ENCODE results near the gene RPUSD1.

RPUSD1 gene

GRCh38 chr16:772959-773358 is 15.2 kb downstream of the RPUSD1 start:
- no peaks in the 10 kb centered on the region for H3K36me3 Mint-ChIP-seq
- H3K27ac Mint-ChIP-seq = no peak overlapping the region
- H3K4me3 Mint-ChIP-seq = no peak overlapping the region
- ATAC-seq = no peak
- H3K27me3 Mint-ChIP-seq = no peaks in the 10 kb centered on the region
- no peaks in the 10 kb centered on the region for H3K9me3 Mint-ChIP-seq
- no peaks in the 10 kb centered on the region for H3K4me1 Mint-ChIP-seq

- H3K27me3 Mint-ChIP-seq = peaks cover 15% of the 10 kb centered on the region
- no peaks in the 10 kb centered on the region for H3K4me1 Mint-ChIP-seq
- H3K36me3 Mint-ChIP-seq = no peaks in the 10 kb centered on the region
- no peak overlapping the region for H3K4me3 Mint-ChIP-seq
- peak; percentile 11 for ATAC-seq
- H3K27ac Mint-ChIP-seq = no peak overlapping the region
- H3K9me3 Mint-ChIP-seq = no peaks in the 10 kb centered on the region
Measured at GRCh38 chr16:770411-770810, 17.8 kb downstream of the RPUSD1 start.

DNA sequence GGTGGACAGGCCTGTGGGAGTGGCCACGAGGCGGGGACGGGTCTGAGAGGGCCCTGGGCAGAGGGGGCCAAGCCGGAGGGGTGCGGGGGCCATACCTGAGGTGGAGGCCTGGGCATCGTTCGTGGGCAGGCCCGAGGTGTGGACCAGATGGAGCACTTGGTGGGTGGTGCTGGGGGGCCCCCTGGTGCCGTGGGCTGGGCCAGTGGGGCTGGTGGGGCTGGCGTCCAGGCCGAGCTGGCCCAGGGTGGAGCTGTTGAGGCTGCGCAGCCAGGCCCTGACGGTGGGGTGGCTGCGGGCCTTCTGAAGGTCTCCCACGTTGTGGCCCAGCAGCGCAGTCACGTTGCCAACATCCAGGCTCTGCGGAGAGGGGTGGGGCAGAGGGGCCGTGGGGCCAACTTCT is 18.2 kb downstream of the RPUSD1 start:
- ATAC-seq = no peak
- Mint-ChIP-seq H3K9me3 (no peaks in the 10 kb centered on the region), H3K4me3 (no peak overlapping the region), H3K27ac (no peak overlapping the region), H3K36me3 (no peaks in the 10 kb centered on the region), H3K27me3 (peaks cover 15% of the 10 kb centered on the region), H3K4me1 (no peaks in the 10 kb centered on the region)

GRCh38 chr16:769184-769784 is 18.9 kb downstream of the RPUSD1 start:
- H3K4me3 Mint-ChIP-seq = no peak overlapping the region
- no peak for ATAC-seq
- no peaks in the 10 kb centered on the region for H3K36me3 Mint-ChIP-seq
- no peaks in the 10 kb centered on the region for H3K4me1 Mint-ChIP-seq
- H3K9me3 Mint-ChIP-seq = no peaks in the 10 kb centered on the region
- H3K27me3 Mint-ChIP-seq = peaks cover 15% of the 10 kb centered on the region
- no peak overlapping the region for H3K27ac Mint-ChIP-seq

- ATAC-seq = no peak
- H3K9me3 Mint-ChIP-seq = no peaks in the 10 kb centered on the region
- no peak overlapping the region for H3K27ac Mint-ChIP-seq
- no peaks in the 10 kb centered on the region for H3K36me3 Mint-ChIP-seq
- H3K4me1 Mint-ChIP-seq = no peaks in the 10 kb centered on the region
- H3K27me3 Mint-ChIP-seq = peaks cover 24% of the 10 kb centered on the region
- no peak overlapping the region for H3K4me3 Mint-ChIP-seq
Measured at GRCh38 chr16:768428-768827, 19.8 kb downstream of the RPUSD1 start.

- H3K27ac Mint-ChIP-seq = no peak overlapping the region
- H3K36me3 Mint-ChIP-seq = no peaks in the 10 kb centered on the region
- H3K4me3 Mint-ChIP-seq = no peak overlapping the region
- H3K27me3 Mint-ChIP-seq = peaks cover 30% of the 10 kb centered on the region
- ATAC-seq = peak; percentile 56
- no peaks in the 10 kb centered on the region for H3K4me1 Mint-ChIP-seq
- H3K9me3 Mint-ChIP-seq = no peaks in the 10 kb centered on the region
Measured at GRCh38 chr16:767743-768235, 20.4 kb downstream of the RPUSD1 start.

DNA sequence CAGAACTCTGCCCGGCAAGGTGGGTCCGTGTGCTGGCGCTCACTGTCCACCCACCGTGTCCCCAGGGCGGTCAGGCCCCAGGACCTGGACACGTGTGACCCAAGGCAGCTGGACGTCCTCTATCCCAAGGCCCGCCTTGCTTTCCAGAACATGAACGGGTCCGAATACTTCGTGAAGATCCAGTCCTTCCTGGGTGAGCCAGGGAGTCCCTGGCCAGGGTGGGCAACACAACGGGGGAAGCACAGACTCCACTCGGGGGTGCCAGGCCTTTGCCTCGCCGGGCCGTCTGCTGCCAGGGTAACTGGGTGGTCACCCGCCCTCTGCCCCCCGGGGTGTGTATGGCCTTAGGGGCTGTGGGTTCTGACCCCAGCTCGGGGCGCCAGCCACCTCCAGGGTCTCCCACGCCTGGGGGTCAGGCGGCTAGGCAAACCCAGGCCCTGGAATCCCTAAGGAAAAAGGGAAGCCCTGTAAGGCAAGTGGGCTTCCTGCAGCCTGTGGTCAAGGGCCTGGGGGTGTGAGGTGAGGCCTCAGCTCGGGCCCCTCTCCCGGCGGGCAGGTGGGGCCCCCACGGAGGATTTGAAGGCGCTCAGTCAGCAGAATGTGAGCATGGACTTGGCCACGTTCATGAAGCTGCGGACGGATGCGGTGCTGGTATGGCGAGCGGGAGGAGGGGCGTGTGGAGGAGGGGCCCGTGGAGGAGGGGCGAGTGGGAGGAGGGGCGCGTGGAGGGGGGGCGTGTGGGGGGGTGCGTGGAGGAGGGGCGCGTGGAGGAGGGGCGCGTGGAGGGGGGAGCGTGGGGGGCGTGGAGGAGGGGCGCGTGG is 21.2 kb downstream of the RPUSD1 start:
- H3K4me3 Mint-ChIP-seq = no peak overlapping the region
- H3K36me3 Mint-ChIP-seq = no peaks in the 10 kb centered on the region
- no peak overlapping the region for H3K27ac Mint-ChIP-seq
- no peaks in the 10 kb centered on the region for H3K9me3 Mint-ChIP-seq
- peaks cover 38% of the 10 kb centered on the region for H3K27me3 Mint-ChIP-seq
- ATAC-seq = no peak
- no peaks in the 10 kb centered on the region for H3K4me1 Mint-ChIP-seq

GRCh38 chr16:766008-766819 is 22.0 kb downstream of the RPUSD1 start:
- peaks cover 46% of the 10 kb centered on the region for H3K27me3 Mint-ChIP-seq
- H3K4me1 Mint-ChIP-seq = no peaks in the 10 kb centered on the region
- no peak overlapping the region for H3K27ac Mint-ChIP-seq
- H3K36me3 Mint-ChIP-seq = no peaks in the 10 kb centered on the region
- H3K4me3 Mint-ChIP-seq = no peak overlapping the region
- no peak for ATAC-seq
- no peaks in the 10 kb centered on the region for H3K9me3 Mint-ChIP-seq

DNA sequence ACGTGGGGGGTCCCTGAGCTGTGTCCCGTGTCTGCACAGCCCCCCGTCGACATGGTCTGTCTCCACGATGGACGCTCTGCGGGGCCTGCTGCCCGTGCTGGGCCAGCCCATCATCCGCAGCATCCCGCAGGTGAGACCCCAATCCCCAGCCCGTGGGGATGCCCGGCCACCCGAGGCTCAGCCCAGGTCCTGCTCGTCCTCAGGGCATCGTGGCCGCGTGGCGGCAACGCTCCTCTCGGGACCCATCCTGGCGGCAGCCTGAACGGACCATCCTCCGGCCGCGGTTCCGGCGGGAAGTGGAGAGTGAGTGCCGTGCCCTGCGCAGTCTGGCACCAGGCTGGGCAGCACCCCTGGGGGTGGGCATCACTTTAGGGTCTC is 22.7 kb downstream of the RPUSD1 start:
- Mint-ChIP-seq H3K9me3 (no peaks in the 10 kb centered on the region), H3K27ac (no peak overlapping the region), H3K4me3 (no peak overlapping the region), H3K27me3 (peaks cover 53% of the 10 kb centered on the region), H3K36me3 (no peaks in the 10 kb centered on the region), H3K4me1 (no peaks in the 10 kb centered on the region)
- no peak for ATAC-seq

DNA sequence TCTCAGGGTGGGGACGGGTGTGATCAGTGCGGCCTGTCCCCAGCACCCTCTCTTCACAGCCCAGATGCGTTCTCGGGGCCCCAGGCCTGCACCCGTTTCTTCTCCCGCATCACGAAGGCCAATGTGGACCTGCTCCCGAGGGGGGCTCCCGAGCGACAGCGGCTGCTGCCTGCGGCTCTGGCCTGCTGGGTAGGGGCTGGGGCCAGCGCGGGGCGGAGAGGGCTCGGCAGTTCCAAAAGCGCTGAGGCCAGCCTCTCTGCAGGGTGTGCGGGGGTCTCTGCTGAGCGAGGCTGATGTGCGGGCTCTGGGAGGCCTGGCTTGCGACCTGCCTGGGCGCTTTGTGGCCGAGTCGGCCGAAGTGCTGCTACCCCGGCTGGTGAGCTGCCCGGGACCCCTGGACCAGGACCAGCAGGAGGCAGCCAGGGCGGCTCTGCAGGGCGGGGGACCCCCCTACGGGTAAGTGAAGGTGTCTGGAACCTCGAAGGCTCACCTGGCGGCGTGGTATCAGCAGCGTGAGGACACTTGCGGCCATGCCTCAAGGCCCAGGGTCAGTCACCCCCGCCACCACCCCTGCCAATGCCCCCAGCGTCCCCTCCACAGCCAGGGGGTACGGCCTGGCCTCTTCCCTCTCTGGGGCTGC is 23.2 kb downstream of the RPUSD1 start:
- no peak overlapping the region for H3K27ac Mint-ChIP-seq
- no peaks in the 10 kb centered on the region for H3K9me3 Mint-ChIP-seq

GRCh38 chr16:764184-764750 is 23.9 kb downstream of the RPUSD1 start:
- Mint-ChIP-seq H3K4me1 (no peaks in the 10 kb centered on the region), H3K27me3 (peaks cover 53% of the 10 kb centered on the region), H3K36me3 (no peaks in the 10 kb centered on the region), H3K4me3 (no peak overlapping the region), H3K9me3 (no peaks in the 10 kb centered on the region), H3K27ac (no peak overlapping the region)
- no peak for ATAC-seq

More for the DNA sequence above, 23.2 kb downstream of the RPUSD1 start:
- no peak for ATAC-seq
- no peaks in the 10 kb centered on the region for H3K36me3 Mint-ChIP-seq
- H3K27me3 Mint-ChIP-seq = peaks cover 53% of the 10 kb centered on the region
- no peaks in the 10 kb centered on the region for H3K4me1 Mint-ChIP-seq
- H3K4me3 Mint-ChIP-seq = no peak overlapping the region

DNA sequence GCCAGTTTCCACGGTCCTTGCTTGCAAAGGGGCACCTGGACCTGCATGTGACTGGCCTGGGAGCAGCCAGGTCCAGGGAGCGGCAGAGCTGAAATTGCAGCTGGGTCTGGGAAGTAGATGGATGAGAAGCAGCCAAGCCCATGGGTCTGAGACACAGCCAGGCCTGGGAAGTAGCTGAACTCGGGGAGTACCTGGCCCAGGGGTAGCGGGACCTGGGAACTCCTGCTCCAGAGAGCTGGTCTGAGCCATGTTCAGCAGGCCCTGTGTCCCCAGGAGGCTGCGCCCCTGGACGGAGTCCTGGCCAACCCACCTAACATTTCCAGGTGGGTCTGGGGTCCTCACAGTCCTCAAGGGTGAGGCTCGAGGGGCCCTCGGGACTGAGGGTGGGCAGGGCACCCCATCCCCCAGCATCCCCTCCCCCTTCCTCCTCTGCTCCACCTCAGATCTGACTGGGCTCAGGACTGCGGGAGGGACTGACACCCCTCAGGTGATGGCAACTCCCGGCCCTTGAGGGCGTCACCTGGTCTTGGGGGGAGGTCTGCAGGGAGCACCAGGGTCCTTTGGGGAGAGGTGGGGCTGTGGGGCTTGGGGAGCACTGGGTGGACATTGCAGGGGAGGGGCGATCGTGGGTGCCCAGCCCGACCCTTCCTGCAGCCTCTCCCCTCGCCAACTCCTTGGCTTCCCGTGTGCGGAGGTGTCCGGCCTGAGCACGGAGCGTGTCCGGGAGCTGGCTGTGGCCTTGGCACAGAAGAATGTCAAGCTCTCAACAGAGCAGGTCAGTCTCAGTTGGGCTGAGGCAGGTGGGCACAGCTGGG is 24.6 kb downstream of the RPUSD1 start:
- no peaks in the 10 kb centered on the region for H3K36me3 Mint-ChIP-seq
- H3K4me1 Mint-ChIP-seq = no peaks in the 10 kb centered on the region
- no peaks in the 10 kb centered on the region for H3K9me3 Mint-ChIP-seq
- H3K27ac Mint-ChIP-seq = no peak overlapping the region
- no peak for ATAC-seq
- H3K27me3 Mint-ChIP-seq = peaks cover 53% of the 10 kb centered on the region
- H3K4me3 Mint-ChIP-seq = no peak overlapping the region

GRCh38 chr16:762595-763268 is 25.4 kb downstream of the RPUSD1 start:
- Mint-ChIP-seq H3K9me3 (no peaks in the 10 kb centered on the region), H3K27ac (no peak overlapping the region), H3K36me3 (no peaks in the 10 kb centered on the region)

More at GRCh38 chr16:762595-763268, 25.4 kb downstream of the RPUSD1 start:
- H3K4me1 Mint-ChIP-seq = no peaks in the 10 kb centered on the region
- no peak for ATAC-seq
- H3K4me3 Mint-ChIP-seq = no peak overlapping the region
- H3K27me3 Mint-ChIP-seq = peaks cover 58% of the 10 kb centered on the region

All from stimulated activated memory B cell treated with anti-CD40 and anti-IgM and Interleukin-4, amounts not matched to agents 10 μg/mL and 1 μg/mL and 100 μg/mL, for 72 hours (primary cell).